GM23248 (cell line): Measurements from ENCODE around the gene BAIAP2L2. TPM values are rescaled to one million over a fixed set of nuclear protein-coding genes. Genes with fewer than 3 reads are reported as not detected.

Experiments used
- DNase-seq: peaks from one replicate; pipeline ENCODE4 v3.0.0-alpha.2; 2015
- H2AFZ ChIP-seq: fragments of 200-600 bp; sonication (generic); 2 replicates; pipeline ENCODE4 v1.6.1; 2016; ENCODE audit warnings: antibody characterized with exemption
- H3F3A ChIP-seq: fragments of 200-600 bp; sonication (generic); 2 replicates; pipeline ENCODE4 v1.6.1; 2016; ENCODE audit warnings: mild to moderate bottlenecking, antibody characterized with exemption, mixed run types; ENCODE audit not compliant: insufficient read depth
- H3K27ac ChIP-seq: fragments of 200-600 bp; sonication (generic); 2 replicates; pipeline ENCODE4 v1.5.1; 2016; ENCODE audit warnings: mild to moderate bottlenecking
- H3K27me3 ChIP-seq: fragments of 200-600 bp; sonication (generic); replicated peaks from 2 replicates; pipeline ENCODE4 v1.6.1; 2016; ENCODE audit warnings: mild to moderate bottlenecking; ENCODE audit not compliant: insufficient read depth
- H3K36me3 ChIP-seq: fragments of 200-600 bp; sonication (generic); 2 replicates; pipeline ENCODE4 v1.6.1; 2016; ENCODE audit warnings: low read depth, mild to moderate bottlenecking
- H3K4me1 ChIP-seq: fragments of 200-600 bp; sonication (generic); 2 replicates; pipeline ENCODE4 v1.6.1; 2016; ENCODE audit warnings: mild to moderate bottlenecking; ENCODE audit not compliant: insufficient read depth
- H3K4me2 ChIP-seq: fragments of 200-600 bp; sonication (generic); one replicate; pipeline ENCODE4 v1.6.1; 2016; ENCODE audit warnings: mild to moderate bottlenecking; ENCODE audit not compliant: unreplicated experiment
- H3K4me3 ChIP-seq: fragments of 200-600 bp; sonication (generic); 2 replicates; pipeline ENCODE4 v1.5.1; 2016; ENCODE audit warnings: mild to moderate bottlenecking
- H3K79me2 ChIP-seq: fragments of 200-600 bp; sonication (generic); 2 replicates; pipeline ENCODE4 v1.6.1; 2016; ENCODE audit warnings: mild to moderate bottlenecking; ENCODE audit not compliant: insufficient read depth
- H3K9ac ChIP-seq: fragments of 200-600 bp; sonication (generic); 2 replicates; pipeline ENCODE4 v1.6.1; 2016; ENCODE audit warnings: mild to moderate bottlenecking
- H3K9me2 ChIP-seq: fragments of 200-600 bp; sonication (generic); 2 replicates; pipeline ENCODE4 v1.6.1; 2016; ENCODE audit warnings: mixed run types, mild to moderate bottlenecking, moderate library complexity; ENCODE audit not compliant: insufficient read depth
- H3K9me3 ChIP-seq: fragments of 200-600 bp; sonication (generic); one replicate; pipeline ENCODE4 v1.6.1; 2017; ENCODE audit warnings: low read depth
- H4K20me1 ChIP-seq: fragments of 200-600 bp; sonication (generic); 2 replicates; pipeline ENCODE4 v1.6.0; 2016; ENCODE audit not compliant: insufficient read depth
- EZH2 ChIP-seq: fragments of 200-600 bp; sonication (generic); IDR thresholded peaks from 2 replicates; pipeline ENCODE4 v1.6.1; 2018; ENCODE audit warnings: antibody characterized with exemption, mild to moderate bottlenecking; ENCODE audit not compliant: insufficient read depth, poor library complexity, severe bottlenecking
- EZH2phosphoT487 ChIP-seq: fragments of 200-600 bp; sonication (generic); IDR thresholded peaks from 2 replicates; pipeline ENCODE4 v1.6.1; 2018; ENCODE audit warnings: antibody characterized with exemption, moderate library complexity, mild to moderate bottlenecking, low read depth; ENCODE audit not compliant: insufficient read depth
- WGBS, 2 experiments: methylation state at CpG; one replicate each; pipeline ENCODE4 v1.1.6; 2015 to 2017; ENCODE audit warnings: low lambda C conversion rate in 2 of 2, low coverage in 1 of 2; ENCODE audit errors: missing lambda C conversion rate in 2 of 2; 5-methylcytosine and 5-hydroxymethylcytosine counted together
- in situ Hi-C: fragments of 300-500 bp; cut with MboI; formaldehyde crosslinking; loops from 2 replicates; pipeline ENCODE4 v1.15.0; 2020
- polyA plus RNA-seq: library from polyadenylated mRNA; unstranded; fragments of >200 nt; fragmentation: Nextera tagmentation; extraction: Ambion mirVana; gene quantifications from 2 replicates; pipeline ENCODE4 v1.2.1, GENCODE V29; 2016
- total RNA-seq: library from RNA; depleted of rRNA; stranded (reverse); fragments of >200 nt; shearing (Covaris generic); gene quantifications from 2 replicates; pipeline ENCODE4 v1.2.3, GENCODE V29; 2014

BAIAP2L2 gene
- total and polyA plus RNA-seq, 2 experiments from 2014 or later = 12.6 to 13.4 TPM

- H3K27ac ChIP-seq = no peak overlapping the region
- H3K9me2 ChIP-seq = no peaks in the 10 kb centered on the region
- no peak overlapping the region for H2AFZ ChIP-seq
- no peaks in the 10 kb centered on the region for H3K27me3 ChIP-seq
- no peaks in the 10 kb centered on the region for H3K9me3 ChIP-seq
- no peak overlapping the region for H3K4me2 ChIP-seq
- H3F3A ChIP-seq = no peaks in the 10 kb centered on the region; the same call in 1 of the 2 replicates
- in situ Hi-C loops = no loop called here
- no peak overlapping the region for H3K4me3 ChIP-seq
- TF ChIP-seq EZH2phosphoT487 (no peak), EZH2 (no peak)
- peaks cover 4% of the 10 kb centered on the region; the same call in 1 of the 2 replicates for H3K4me1 ChIP-seq
- H3K9ac ChIP-seq = no peak overlapping the region
- WGBS, 2 experiments = 90 to 91% methylated on average over 16 of the region's 16 CpGs
- DNase-seq = no peak
- H3K36me3 ChIP-seq = no peaks in the 10 kb centered on the region
- no peaks in the 10 kb centered on the region for H4K20me1 ChIP-seq
- no peaks in the 10 kb centered on the region for H3K79me2 ChIP-seq
These were observed 30.9 kb upstream of the BAIAP2L2 start for GRCh38 chr22:38141217-38141973.

- 95% methylated on average over 11 of the region's 11 CpGs for WGBS, 2 experiments
- H3K9me3 ChIP-seq = no peaks in the 10 kb centered on the region
- H3F3A ChIP-seq = peaks cover 4% of the 10 kb centered on the region
- in situ Hi-C loops = no loop called here
- DNase-seq = no peak
- H3K4me2 ChIP-seq = no peak overlapping the region
- no peaks in the 10 kb centered on the region for H3K27me3 ChIP-seq
- no peaks in the 10 kb centered on the region for H3K36me3 ChIP-seq
- no peak overlapping the region for H3K4me3 ChIP-seq
- H3K9me2 ChIP-seq = no peaks in the 10 kb centered on the region
- H4K20me1 ChIP-seq = no peaks in the 10 kb centered on the region
- no peak overlapping the region for H3K27ac ChIP-seq
- H3K4me1 ChIP-seq = peaks cover 10% of the 10 kb centered on the region
- no peak overlapping the region for H2AFZ ChIP-seq
- H3K79me2 ChIP-seq = no peaks in the 10 kb centered on the region
- TF ChIP-seq EZH2 = no peak
- no peak overlapping the region for H3K9ac ChIP-seq
These were observed 29.4 kb upstream of the BAIAP2L2 start for GRCh38 chr22:38139901-38140300.

- Histone ChIP-seq H4K20me1 (no peaks in the 10 kb centered on the region), H3K4me2 (no peak overlapping the region), H2AFZ (no peak overlapping the region), H3K4me1 (peaks cover 11% of the 10 kb centered on the region), H3K79me2 (no peaks in the 10 kb centered on the region), H3K27ac (no peak overlapping the region), H3F3A (peaks cover 4% of the 10 kb centered on the region), H3K9me2 (no peaks in the 10 kb centered on the region), H3K4me3 (no peak overlapping the region), H3K9me3 (no peaks in the 10 kb centered on the region), H3K27me3 (no peaks in the 10 kb centered on the region), H3K36me3 (no peaks in the 10 kb centered on the region), H3K9ac (no peak overlapping the region)
- 68 to 73% methylated on average over 5 of the region's 5 CpGs for WGBS, 2 experiments
- in situ Hi-C loops = no loop called here
- TF ChIP-seq EZH2phosphoT487 (no peak), EZH2 (no peak)
- DNase-seq = no peak
These were observed 28.5 kb upstream of the BAIAP2L2 start for GRCh38 chr22:38138961-38139360.

GRCh38 chr22:38137876-38138687 lies 27.6 kb upstream of the BAIAP2L2 start:
- WGBS, 2 experiments = 92 to 93% methylated on average over 9 of the region's 9 CpGs
- no peaks in the 10 kb centered on the region for H3K27me3 ChIP-seq
- in situ Hi-C loops = no loop called here
- H3F3A ChIP-seq = peaks cover 4% of the 10 kb centered on the region
- H3K36me3 ChIP-seq = no peaks in the 10 kb centered on the region
- H4K20me1 ChIP-seq = no peaks in the 10 kb centered on the region
- TF ChIP-seq EZH2phosphoT487 = no peak
- no peak for TF ChIP-seq EZH2
- DNase-seq = no peak
- H3K9ac ChIP-seq = no peak overlapping the region
- no peaks in the 10 kb centered on the region for H3K9me3 ChIP-seq
- H2AFZ ChIP-seq = no peak overlapping the region
- H3K79me2 ChIP-seq = no peaks in the 10 kb centered on the region
- no peaks in the 10 kb centered on the region for H3K9me2 ChIP-seq
- no peak overlapping the region for H3K4me2 ChIP-seq
- no peak overlapping the region for H3K4me3 ChIP-seq
- H3K27ac ChIP-seq = no peak overlapping the region
- H3K4me1 ChIP-seq = peaks cover 11% of the 10 kb centered on the region
